H1 (cell line): ENCODE measurements around the gene CITED4. TPM values are rescaled to one million over a fixed set of nuclear protein-coding genes. Genes with fewer than 3 reads are reported as not detected.

Experiments
- CTCF ChIA-PET: fragments of 300-600 bp; sonication (Branson Sonifier 250); formaldehyde crosslinking; loops from one replicate; lab custom pipeline; 2021; ENCODE audit not compliant: partially characterized antibody; lab: Charles Lee
- POLR2A ChIA-PET: fragments of 300-600 bp; sonication (Branson Sonifier 250); formaldehyde crosslinking; loops from one replicate; lab custom pipeline; 2021; ENCODE audit warnings: inconsistent platforms; ENCODE audit not compliant: partially characterized antibody; lab: Charles Lee
- DNase-seq, 2 experiments: peaks; one replicate each; pipeline versions ENCODE4 v3.0.0 to v3.0.0-alpha.2; 2010 to 2022; ENCODE audit warnings: low spot score in 2 of 2, low read depth in 1 of 2, mixed read lengths in 1 of 2
- FAIRE-seq: peaks from 2 replicates; lab custom pipeline; 2011; peaks lifted over from hg19 to GRCh38; lab: Jason Lieb, UNC
- H2AFZ ChIP-seq: 2 replicates; pipeline ENCODE4 v1.8.1; 2012; ENCODE audit warnings: low read length, inconsistent platforms
- H2AK5ac ChIP-seq: 2 replicates; pipeline ENCODE4 v1.6.1; 2013; ENCODE audit warnings: low read depth, low read length
- H2BK120ac ChIP-seq: replicated peaks from 2 replicates; pipeline ENCODE3; 2013; ENCODE audit warnings: low read depth, low read length, inconsistent platforms
- H2BK12ac ChIP-seq: 2 replicates; pipeline ENCODE4 v1.6.1; 2013; ENCODE audit warnings: low read depth, low read length
- H2BK15ac ChIP-seq: 2 replicates; pipeline ENCODE4 v1.6.1; 2013; ENCODE audit warnings: low read length
- H2BK20ac ChIP-seq: 2 replicates; pipeline ENCODE4 v1.6.1; 2013; ENCODE audit warnings: low read length
- H2BK5ac ChIP-seq: 2 replicates; pipeline ENCODE4 v1.6.1; 2013; ENCODE audit warnings: low read depth, low read length
- H3K14ac ChIP-seq: 2 replicates; pipeline ENCODE4 v1.6.1; 2013; ENCODE audit warnings: inconsistent platforms; ENCODE audit not compliant: insufficient read length
- H3K18ac ChIP-seq: 2 replicates; pipeline ENCODE4 v1.6.1; 2013; ENCODE audit warnings: low read length; ENCODE audit errors: extremely low read depth
- H3K23ac ChIP-seq: 2 replicates; pipeline ENCODE4 v1.6.1; 2013; ENCODE audit warnings: inconsistent platforms; ENCODE audit not compliant: insufficient read length
- H3K23me2 ChIP-seq: 2 replicates; pipeline ENCODE4 v1.6.1; 2013; ENCODE audit warnings: low read depth, low read length
- H3K27ac ChIP-seq: 2 replicates; pipeline ENCODE4 v1.6.1; 2011; ENCODE audit warnings: low read depth, low read length, inconsistent platforms
- H3K27me3 ChIP-seq, 4 experiments: replicated peaks in 1 of 4; 1 replicate in 1 of 4; 2 replicates in 3 of 4; pipeline versions ENCODE4 v1.6.1 to v1.8.1; 2011 to 2013; ENCODE audit warnings: low read length in 3 of 4, mild to moderate bottlenecking in 3 of 4, inconsistent platforms in 2 of 4, mixed read lengths in 2 of 4, moderate library complexity in 1 of 4; ENCODE audit not compliant: control insufficient read depth in 3 of 4, insufficient read depth in 3 of 4; ENCODE audit errors: extremely low read depth in 1 of 4
- H3K36me3 ChIP-seq, 4 experiments: 2 replicates each; pipeline versions ENCODE4 v1.6.1 to v1.8.1; 2011 to 2013; ENCODE audit warnings: mild to moderate bottlenecking in 4 of 4, low read length in 3 of 4, moderate library complexity in 2 of 4, control low read depth in 1 of 4, inconsistent platforms in 1 of 4; ENCODE audit not compliant: insufficient read depth in 4 of 4, control insufficient read depth in 2 of 4
- H3K4ac ChIP-seq: replicated peaks from 2 replicates; pipeline ENCODE3; 2013; ENCODE audit warnings: low read length, low read depth, mixed read lengths, inconsistent platforms; ENCODE audit not compliant: insufficient read length
- H3K4me1 ChIP-seq, 4 experiments: replicated peaks in 1 of 4; 1 replicate in 1 of 4; 2 replicates in 3 of 4; pipeline versions ENCODE4 v1.6.1 to v1.8.1; 2011 to 2013; ENCODE audit warnings: low read length in 3 of 4, inconsistent platforms in 2 of 4, mixed read lengths in 1 of 4; ENCODE audit not compliant: insufficient read depth in 4 of 4, control insufficient read depth in 3 of 4
- H3K4me2 ChIP-seq, 2 experiments: 2 replicates each; pipeline versions ENCODE4 v1.6.1 to v1.8.1; 2011 to 2013; ENCODE audit warnings: low read depth in 2 of 2, low read length in 2 of 2, control low read depth in 1 of 2, inconsistent platforms in 1 of 2, mild to moderate bottlenecking in 1 of 2; ENCODE audit not compliant: insufficient read depth in 1 of 2
- H3K4me3 ChIP-seq, 4 experiments: fragments of 200-600, 300-600 bp in 1 of 4; sonication (generic), shearing (Covaris generic), sonication (Bioruptor Twin) in 1 of 4; 2 replicates each; pipeline versions ENCODE4 v1.5.1 to v1.8.1; 2011 to 2016; ENCODE audit warnings: low read length in 4 of 4, low read depth in 3 of 4, control low read depth in 2 of 4, inconsistent platforms in 2 of 4, mild to moderate bottlenecking in 2 of 4, mixed read lengths in 1 of 4, moderate library complexity in 1 of 4; ENCODE audit not compliant: insufficient read depth in 2 of 4; ENCODE audit errors: extremely low read depth in 1 of 4
- H3K56ac ChIP-seq: replicated peaks from 2 replicates; pipeline ENCODE3; 2013; ENCODE audit warnings: low read depth, mild to moderate bottlenecking, mixed read lengths, low read length, inconsistent platforms; ENCODE audit not compliant: insufficient read length
- H3K79me1 ChIP-seq: 2 replicates; pipeline ENCODE4 v1.6.1; 2013; ENCODE audit warnings: low read depth, low read length, control low read depth
- H3K79me2 ChIP-seq, 2 experiments: 2 replicates each; pipeline versions ENCODE4 v1.6.1 to v1.8.1; 2012 to 2013; ENCODE audit warnings: low read length in 2 of 2, mild to moderate bottlenecking in 2 of 2, inconsistent platforms in 1 of 2; ENCODE audit not compliant: insufficient read depth in 2 of 2, control insufficient read depth in 1 of 2
- H3K9ac ChIP-seq, 4 experiments: replicated peaks in 1 of 4; 1 replicate in 1 of 4; 2 replicates in 3 of 4; pipeline versions ENCODE4 v1.6.1 to v1.8.1; 2011 to 2013; ENCODE audit warnings: low read depth in 3 of 4, low read length in 3 of 4, control low read depth in 2 of 4, mild to moderate bottlenecking in 2 of 4, moderate library complexity in 2 of 4, inconsistent platforms in 1 of 4; ENCODE audit errors: extremely low read depth in 1 of 4
- H3K9me3 ChIP-seq, 2 experiments: 2 replicates each; pipeline versions ENCODE4 v1.6.1 to v1.8.1; 2012 to 2013; ENCODE audit warnings: mild to moderate bottlenecking in 2 of 2, moderate library complexity in 2 of 2, control low read depth in 1 of 2, inconsistent platforms in 1 of 2, low read depth in 1 of 2, low read length in 1 of 2, mixed read lengths in 1 of 2; ENCODE audit not compliant: insufficient read depth in 2 of 2
- H4K20me1 ChIP-seq, 2 experiments: replicated peaks in 1 of 2; 2 replicates each; pipeline versions ENCODE3 to v1.8.1; 2011 to 2013; ENCODE audit warnings: inconsistent platforms in 2 of 2, low read length in 2 of 2, mild to moderate bottlenecking in 1 of 2; ENCODE audit not compliant: insufficient read depth in 2 of 2, control insufficient read depth in 1 of 2
- H4K5ac ChIP-seq: 2 replicates; pipeline ENCODE4 v1.6.1; 2013; ENCODE audit warnings: low read length, low read depth, mixed read lengths, inconsistent platforms; ENCODE audit not compliant: insufficient read length
- H4K8ac ChIP-seq: 2 replicates; pipeline ENCODE4 v1.8.0; 2013; ENCODE audit warnings: mild to moderate bottlenecking, moderate library complexity, low read length, inconsistent platforms; ENCODE audit not compliant: insufficient read depth; ENCODE audit errors: extremely low read depth
- H4K91ac ChIP-seq: replicated peaks from 2 replicates; pipeline ENCODE3; 2013; ENCODE audit warnings: low read length, mixed read lengths, inconsistent platforms; ENCODE audit not compliant: insufficient read length
- CEBPB ChIP-seq: IDR thresholded peaks from 2 replicates; pipeline ENCODE4 v1.6.1; 2012; ENCODE audit warnings: low read depth, low read length
- GTF2F1 ChIP-seq: IDR thresholded peaks from 2 replicates; pipeline ENCODE4 v1.6.1; 2012; ENCODE audit warnings: low read depth, low read length, improper control_type of control experiment, borderline replicate concordance
- NRF1 ChIP-seq: IDR thresholded peaks from 2 replicates; pipeline ENCODE4 v1.6.1; 2011; ENCODE audit warnings: mild to moderate bottlenecking, low read depth, low read length, improper control_type of control experiment
- RAD21 ChIP-seq, 2 experiments: IDR thresholded peaks in 1 of 2; conservative IDR thresholded peaks in 1 of 2; 2 replicates each; pipeline ENCODE4 v1.6.1; 2011; ENCODE audit warnings: low read depth in 2 of 2, low read length in 2 of 2, improper control_type of control experiment in 1 of 2, inconsistent platforms in 1 of 2, mild to moderate bottlenecking in 1 of 2, moderate library complexity in 1 of 2
- TEAD4 ChIP-seq: IDR thresholded peaks from 2 replicates; pipeline ENCODE4 v1.6.1; 2012; ENCODE audit warnings: low read depth, low read length, inconsistent platforms, mixed read lengths
- WGBS, 2 experiments: shearing (Covaris generic) in 1 of 2; methylation state at CpG; one replicate each; pipeline versions ENCODE4 v1.1.6 to v1.1.7; 2013 to 2015; ENCODE audit warnings: low lambda C conversion rate in 2 of 2, mixed read lengths in 2 of 2, inconsistent platforms in 1 of 2, low coverage in 1 of 2, missing lambda C conversion rate in 1 of 2; ENCODE audit not compliant: insufficient replicate concordance in 2 of 2, insufficient coverage in 1 of 2, insufficient read length in 1 of 2; ENCODE audit errors: extremely low coverage in 1 of 2, missing lambda C conversion rate in 1 of 2; 5-methylcytosine and 5-hydroxymethylcytosine counted together
- polyA plus RNA-seq, 7 experiments: library from polyadenylated mRNA; depleted of rRNA in 3 of 7; stranded (reverse) in 5 of 7; unstranded in 2 of 7; fragments of >200 nt in 5 of 7; fragments of 200-250 nt in 2 of 7; gene quantifications; 1 replicate in 5 of 7; 2 replicates in 1 of 7; 4 replicates in 1 of 7; pipeline versions ENCODE4 v1.2.1 to v1.2.3, GENCODE V29; 2011 to 2013; ENCODE audit warnings: missing spikeins in 2 of 7, mixed read lengths in 2 of 7
- total RNA-seq: library from RNA; stranded (reverse); fragmentation: NEBNext Ultra II Directional; extraction: Animal tissue kit (Norgen Biotek cat#: 25700); gene quantifications from 2 replicates; pipeline ENCODE4 v1.2.1, GENCODE V29; 2021
- TF ChIP-seq, protein P1 (sequence below), 3 experiments: IDR thresholded peaks; 1 replicate in 2 of 3; 2 replicates in 1 of 3; pipeline versions ENCODE4 v1.5.1 to v1.6.1; 2011; ENCODE audit warnings: low read length in 3 of 3, mild to moderate bottlenecking in 3 of 3, inconsistent platforms in 2 of 3, low read depth in 1 of 3, moderate library complexity in 1 of 3; ENCODE audit not compliant: insufficient read depth in 1 of 3; ENCODE audit errors: control extremely low read depth in 1 of 3

Gene CITED4
- total and polyA plus RNA-seq, 2 of the 8 experiments (the other 6 are each of a cell fraction or from before 2014, with no cell fraction given), result 5.4 to 16.3 TPM

DNA sequence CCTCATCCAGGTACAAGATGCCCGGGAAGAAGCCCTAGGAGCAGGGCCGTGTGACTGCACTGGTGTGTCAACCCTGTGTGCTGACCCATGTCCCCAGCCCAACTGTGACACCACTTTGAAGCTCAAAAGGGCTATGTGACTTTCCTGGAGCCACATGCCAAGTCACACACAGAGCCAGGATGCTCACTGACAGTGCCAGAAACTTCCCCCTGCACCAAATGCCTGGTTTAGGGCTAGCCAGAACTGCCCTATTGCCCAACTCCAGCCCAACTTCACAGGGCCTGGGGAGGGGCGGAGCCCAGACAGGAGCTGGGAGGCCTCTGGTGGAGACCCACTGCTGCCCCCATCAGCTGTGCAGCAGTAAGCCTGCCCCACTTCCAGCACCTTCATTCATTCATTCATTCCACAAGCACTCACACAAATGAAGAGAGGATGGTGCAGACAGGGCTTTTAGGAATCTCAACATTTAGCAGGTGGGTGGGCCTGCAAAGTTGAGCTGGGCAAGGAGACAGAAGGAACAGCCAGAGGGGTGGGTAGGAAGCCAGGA is 41.8 kb downstream of the CITED4 start:
- Histone ChIP-seq H4K20me1 (no peaks in the 10 kb centered on the region), H3K14ac (no peak overlapping the region), H3K23me2 (peaks cover 7% of the 10 kb centered on the region; the same call in 1 of the 2 replicates), H2AK5ac (no peak overlapping the region), H3K79me2 (no peaks in the 10 kb centered on the region), H2BK20ac (no peak overlapping the region; the same call in 1 of the 2 replicates), H3K79me1 (no peaks in the 10 kb centered on the region), H2BK5ac (no peak overlapping the region), H3K9me3 (no peaks in the 10 kb centered on the region), H2AFZ (no peak overlapping the region), H3K4me3 (no peak overlapping the region), H2BK12ac (peak overlapping the region; percentile 19; the same call in 1 of the 2 replicates), H3K27ac (no peak overlapping the region), H3K4me1 (peaks cover 4 to 18% (median 15%) of the 10 kb centered on the region in 4 experiments), H3K36me3 (no peaks in the 10 kb centered on the region), H3K18ac (no peak overlapping the region), H3K23ac (no peak overlapping the region), H4K8ac (no peak overlapping the region), H3K27me3 (peaks cover 0 to 5% (median 2%) of the 10 kb centered on the region in 4 experiments; a peak in 3 of 7 replicates), H2BK120ac (no peak overlapping the region), H3K4ac (no peak overlapping the region), H2BK15ac (peak overlapping the region; percentile 97; the same call in 1 of the 2 replicates), H3K9ac (no peak overlapping the region), H4K5ac (no peak overlapping the region), H4K91ac (no peak overlapping the region), H3K56ac (no peak overlapping the region), H3K4me2 (no peak overlapping the region)
- ChIA-PET CTCF (interaction anchor here (0.6 to 5.7 kb wide), 19 partner anchors 9 to 127 kb away, joined by 3 to 36 read pairs (median 4); no protein-coding TSS in a partner anchor), POLR2A (interaction anchor here (0.9 to 1.6 kb wide), 2 partner anchors 36 to 46 kb away, joined by 3 to 4 read pairs; no protein-coding TSS in a partner anchor)
- DNase-seq (peak in 1 of 2 experiments; percentile 69), FAIRE-seq (no peak)
- WGBS, 2 experiments, result 73% methylated on average over 3 of the region's 3 CpGs; no CpG with 5 or more reads in 1 of the 2 experiments
- TF ChIP-seq CEBPB (peak; percentile 92), RAD21 (IDR thresholded peaks at IDR 0.05 in 1 of 2, conservative IDR thresholded peaks at IDR 0.05 in 1 of 2; ENCODE audit: low read depth in 2 of 2, low read length in 2 of 2) (peak; percentile 47 to 62; a peak in 3 of 4 replicates), NRF1 (no peak), GTF2F1 (no peak), TEAD4 (no peak)
- TF ChIP-seq, protein P1, sequence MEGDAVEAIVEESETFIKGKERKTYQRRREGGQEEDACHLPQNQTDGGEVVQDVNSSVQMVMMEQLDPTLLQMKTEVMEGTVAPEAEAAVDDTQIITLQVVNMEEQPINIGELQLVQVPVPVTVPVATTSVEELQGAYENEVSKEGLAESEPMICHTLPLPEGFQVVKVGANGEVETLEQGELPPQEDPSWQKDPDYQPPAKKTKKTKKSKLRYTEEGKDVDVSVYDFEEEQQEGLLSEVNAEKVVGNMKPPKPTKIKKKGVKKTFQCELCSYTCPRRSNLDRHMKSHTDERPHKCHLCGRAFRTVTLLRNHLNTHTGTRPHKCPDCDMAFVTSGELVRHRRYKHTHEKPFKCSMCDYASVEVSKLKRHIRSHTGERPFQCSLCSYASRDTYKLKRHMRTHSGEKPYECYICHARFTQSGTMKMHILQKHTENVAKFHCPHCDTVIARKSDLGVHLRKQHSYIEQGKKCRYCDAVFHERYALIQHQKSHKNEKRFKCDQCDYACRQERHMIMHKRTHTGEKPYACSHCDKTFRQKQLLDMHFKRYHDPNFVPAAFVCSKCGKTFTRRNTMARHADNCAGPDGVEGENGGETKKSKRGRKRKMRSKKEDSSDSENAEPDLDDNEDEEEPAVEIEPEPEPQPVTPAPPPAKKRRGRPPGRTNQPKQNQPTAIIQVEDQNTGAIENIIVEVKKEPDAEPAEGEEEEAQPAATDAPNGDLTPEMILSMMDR (IDR thresholded peaks at IDR 0.05; ENCODE audit: control extremely low read depth in 1 of 3, insufficient read depth in 1 of 3, low read depth in 1 of 3, low read length in 3 of 3), result peak in 2 of 3 experiments; percentile 42 to 57; a peak in 3 of 4 replicates
